WTC11 (cell line): ENCODE results near the gene DNAH8.

Experiments used
- CDX4 ChIP-seq: fragments of 250-450 bp; sonication (Bioruptor Pico); IDR thresholded peaks from 2 replicates; pipeline ENCODE4 v1.9.0; 2021; ENCODE audit warnings: moderate library complexity, mild to moderate bottlenecking, inconsistent platforms, borderline replicate concordance
- MXD4 ChIP-seq: fragments of 250-450 bp; sonication (Bioruptor Pico); IDR thresholded peaks from 2 replicates; pipeline ENCODE4 v1.8.0; 2021; ENCODE audit warnings: mild to moderate bottlenecking, moderate library complexity, borderline replicate concordance
- NFE2L1 ChIP-seq: sonication (generic); formaldehyde crosslinking; IDR thresholded peaks from 2 replicates; pipeline ENCODE4 v1.8.1; 2023; ENCODE audit warnings: missing genetic modification reagents
- RELA ChIP-seq: sonication (generic); formaldehyde crosslinking; IDR thresholded peaks from 2 replicates; pipeline ENCODE4 v1.8.1; 2022; ENCODE audit warnings: missing genetic modification reagents, mild to moderate bottlenecking, borderline replicate concordance
- TCF7 ChIP-seq: sonication (generic); formaldehyde crosslinking; IDR thresholded peaks from 2 replicates; pipeline ENCODE4 v1.8.0; 2022; ENCODE audit warnings: mild to moderate bottlenecking, low read depth, missing genetic modification reagents, moderate library complexity
- ZNF396 ChIP-seq: fragments of 250-450 bp; sonication (Bioruptor Pico); IDR thresholded peaks from 2 replicates; pipeline ENCODE4 v1.8.0; 2021; ENCODE audit warnings: mild to moderate bottlenecking, moderate library complexity, borderline replicate concordance
- TF ChIP-seq, protein P1 (sequence below): sonication (generic); formaldehyde crosslinking; IDR thresholded peaks from 2 replicates; pipeline ENCODE4 v1.8.0; 2022; ENCODE audit warnings: mild to moderate bottlenecking, missing genetic modification reagents
- TF ChIP-seq, protein P2 (sequence below): fragments of 200-600 bp; IDR thresholded peaks from 2 replicates; pipeline ENCODE4 v1.8.0; 2022; ENCODE audit warnings: antibody characterized with exemption
- TF ChIP-seq, protein P3 (sequence below): sonication (generic); formaldehyde crosslinking; IDR thresholded peaks from 2 replicates; pipeline ENCODE4 v1.8.1; 2023; ENCODE audit warnings: mild to moderate bottlenecking, missing genetic modification reagents, borderline replicate concordance
- TF ChIP-seq, protein P4 (sequence below): fragments of 250-450 bp; sonication (Bioruptor Pico); IDR thresholded peaks from 2 replicates; pipeline ENCODE4 v1.8.0; 2021; ENCODE audit warnings: mild to moderate bottlenecking

- no peak for TF ChIP-seq ZNF396 (CRISPR knock-in tag)
- TF ChIP-seq NFE2L1 (CRISPR knock-in tag) = no peak
- TF ChIP-seq, protein P1, sequence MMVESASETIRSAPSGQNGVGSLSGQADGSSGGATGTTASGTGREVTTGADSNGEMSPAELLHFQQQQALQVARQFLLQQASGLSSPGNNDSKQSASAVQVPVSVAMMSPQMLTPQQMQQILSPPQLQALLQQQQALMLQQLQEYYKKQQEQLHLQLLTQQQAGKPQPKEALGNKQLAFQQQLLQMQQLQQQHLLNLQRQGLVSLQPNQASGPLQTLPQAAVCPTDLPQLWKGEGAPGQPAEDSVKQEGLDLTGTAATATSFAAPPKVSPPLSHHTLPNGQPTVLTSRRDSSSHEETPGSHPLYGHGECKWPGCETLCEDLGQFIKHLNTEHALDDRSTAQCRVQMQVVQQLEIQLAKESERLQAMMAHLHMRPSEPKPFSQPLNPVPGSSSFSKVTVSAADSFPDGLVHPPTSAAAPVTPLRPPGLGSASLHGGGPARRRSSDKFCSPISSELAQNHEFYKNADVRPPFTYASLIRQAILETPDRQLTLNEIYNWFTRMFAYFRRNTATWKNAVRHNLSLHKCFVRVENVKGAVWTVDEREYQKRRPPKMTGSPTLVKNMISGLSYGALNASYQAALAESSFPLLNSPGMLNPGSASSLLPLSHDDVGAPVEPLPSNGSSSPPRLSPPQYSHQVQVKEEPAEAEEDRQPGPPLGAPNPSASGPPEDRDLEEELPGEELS = no peak
- TF ChIP-seq, protein P2, sequence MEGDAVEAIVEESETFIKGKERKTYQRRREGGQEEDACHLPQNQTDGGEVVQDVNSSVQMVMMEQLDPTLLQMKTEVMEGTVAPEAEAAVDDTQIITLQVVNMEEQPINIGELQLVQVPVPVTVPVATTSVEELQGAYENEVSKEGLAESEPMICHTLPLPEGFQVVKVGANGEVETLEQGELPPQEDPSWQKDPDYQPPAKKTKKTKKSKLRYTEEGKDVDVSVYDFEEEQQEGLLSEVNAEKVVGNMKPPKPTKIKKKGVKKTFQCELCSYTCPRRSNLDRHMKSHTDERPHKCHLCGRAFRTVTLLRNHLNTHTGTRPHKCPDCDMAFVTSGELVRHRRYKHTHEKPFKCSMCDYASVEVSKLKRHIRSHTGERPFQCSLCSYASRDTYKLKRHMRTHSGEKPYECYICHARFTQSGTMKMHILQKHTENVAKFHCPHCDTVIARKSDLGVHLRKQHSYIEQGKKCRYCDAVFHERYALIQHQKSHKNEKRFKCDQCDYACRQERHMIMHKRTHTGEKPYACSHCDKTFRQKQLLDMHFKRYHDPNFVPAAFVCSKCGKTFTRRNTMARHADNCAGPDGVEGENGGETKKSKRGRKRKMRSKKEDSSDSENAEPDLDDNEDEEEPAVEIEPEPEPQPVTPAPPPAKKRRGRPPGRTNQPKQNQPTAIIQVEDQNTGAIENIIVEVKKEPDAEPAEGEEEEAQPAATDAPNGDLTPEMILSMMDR = no peak
- no peak for TF ChIP-seq TCF7 (CRISPR knock-in tag)
- no peak for TF ChIP-seq MXD4 (CRISPR knock-in tag)
- TF ChIP-seq CDX4 (CRISPR knock-in tag) = no peak
- TF ChIP-seq, protein P3, sequence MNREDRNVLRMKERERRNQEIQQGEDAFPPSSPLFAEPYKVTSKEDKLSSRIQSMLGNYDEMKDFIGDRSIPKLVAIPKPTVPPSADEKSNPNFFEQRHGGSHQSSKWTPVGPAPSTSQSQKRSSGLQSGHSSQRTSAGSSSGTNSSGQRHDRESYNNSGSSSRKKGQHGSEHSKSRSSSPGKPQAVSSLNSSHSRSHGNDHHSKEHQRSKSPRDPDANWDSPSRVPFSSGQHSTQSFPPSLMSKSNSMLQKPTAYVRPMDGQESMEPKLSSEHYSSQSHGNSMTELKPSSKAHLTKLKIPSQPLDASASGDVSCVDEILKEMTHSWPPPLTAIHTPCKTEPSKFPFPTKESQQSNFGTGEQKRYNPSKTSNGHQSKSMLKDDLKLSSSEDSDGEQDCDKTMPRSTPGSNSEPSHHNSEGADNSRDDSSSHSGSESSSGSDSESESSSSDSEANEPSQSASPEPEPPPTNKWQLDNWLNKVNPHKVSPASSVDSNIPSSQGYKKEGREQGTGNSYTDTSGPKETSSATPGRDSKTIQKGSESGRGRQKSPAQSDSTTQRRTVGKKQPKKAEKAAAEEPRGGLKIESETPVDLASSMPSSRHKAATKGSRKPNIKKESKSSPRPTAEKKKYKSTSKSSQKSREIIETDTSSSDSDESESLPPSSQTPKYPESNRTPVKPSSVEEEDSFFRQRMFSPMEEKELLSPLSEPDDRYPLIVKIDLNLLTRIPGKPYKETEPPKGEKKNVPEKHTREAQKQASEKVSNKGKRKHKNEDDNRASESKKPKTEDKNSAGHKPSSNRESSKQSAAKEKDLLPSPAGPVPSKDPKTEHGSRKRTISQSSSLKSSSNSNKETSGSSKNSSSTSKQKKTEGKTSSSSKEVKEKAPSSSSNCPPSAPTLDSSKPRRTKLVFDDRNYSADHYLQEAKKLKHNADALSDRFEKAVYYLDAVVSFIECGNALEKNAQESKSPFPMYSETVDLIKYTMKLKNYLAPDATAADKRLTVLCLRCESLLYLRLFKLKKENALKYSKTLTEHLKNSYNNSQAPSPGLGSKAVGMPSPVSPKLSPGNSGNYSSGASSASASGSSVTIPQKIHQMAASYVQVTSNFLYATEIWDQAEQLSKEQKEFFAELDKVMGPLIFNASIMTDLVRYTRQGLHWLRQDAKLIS (CRISPR knock-in tag) = no peak
- TF ChIP-seq, protein P4, sequence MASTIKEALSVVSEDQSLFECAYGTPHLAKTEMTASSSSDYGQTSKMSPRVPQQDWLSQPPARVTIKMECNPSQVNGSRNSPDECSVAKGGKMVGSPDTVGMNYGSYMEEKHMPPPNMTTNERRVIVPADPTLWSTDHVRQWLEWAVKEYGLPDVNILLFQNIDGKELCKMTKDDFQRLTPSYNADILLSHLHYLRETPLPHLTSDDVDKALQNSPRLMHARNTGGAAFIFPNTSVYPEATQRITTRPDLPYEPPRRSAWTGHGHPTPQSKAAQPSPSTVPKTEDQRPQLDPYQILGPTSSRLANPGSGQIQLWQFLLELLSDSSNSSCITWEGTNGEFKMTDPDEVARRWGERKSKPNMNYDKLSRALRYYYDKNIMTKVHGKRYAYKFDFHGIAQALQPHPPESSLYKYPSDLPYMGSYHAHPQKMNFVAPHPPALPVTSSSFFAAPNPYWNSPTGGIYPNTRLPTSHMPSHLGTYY = no peak
- no peak for TF ChIP-seq RELA (CRISPR knock-in tag)
Observed at GRCh38 chr6:38988736-38989449, 273.8 kb downstream of the DNAH8 start.
